NCI-H526 (cell line): ENCODE results near the gene KLHL33.

Experiments
- DNase-seq, 2 experiments: peaks; one replicate each; lab custom pipeline; 2025; lab: John Stamatoyannopoulos, UW

Gene KLHL33

GRCh38 chr14:20416223-20416622, 19.7 kb downstream of the KLHL33 start:
- DNase-seq: no peak

DNA sequence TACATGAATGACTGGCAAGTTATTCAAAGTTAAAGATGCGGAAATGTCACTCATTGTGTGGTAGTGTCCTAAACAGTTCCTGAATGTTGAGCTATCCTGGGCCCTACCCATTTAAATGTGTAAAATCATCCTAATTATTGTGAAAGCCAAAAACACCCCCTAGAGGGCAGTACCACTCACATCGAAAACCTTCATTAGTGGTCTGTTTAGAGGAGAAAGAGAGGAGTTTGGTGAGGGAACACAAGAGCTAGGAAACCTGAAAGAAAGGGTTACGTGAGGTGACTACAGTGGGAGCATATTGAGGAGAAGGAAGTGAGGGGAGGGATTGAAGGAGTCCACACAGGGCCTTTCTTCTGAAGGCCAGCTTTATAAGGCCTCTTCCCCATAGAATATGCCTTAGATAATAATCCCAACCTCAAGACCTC, 20.2 kb downstream of the KLHL33 start:
- DNase-seq: peak; percentile 27 to 57

GRCh38 chr14:20413744-20414082, 22.3 kb downstream of the KLHL33 start:
- DNase-seq: peak in 1 of 2 experiments; percentile 28

GRCh38 chr14:20412876-20413743, 22.9 kb downstream of the KLHL33 start, which contains the start of gene TEP1:
Gene TEP1 (minus strand): TSS chr14:20413501. CDS start chr14:20408439, 5,062 bp downstream.
- DNase-seq: peak; percentile 62 to 91

GRCh38 chr14:20412411-20412810, 23.6 kb downstream of the KLHL33 start:
- DNase-seq: peak in 1 of 2 experiments; percentile 29

DNA sequence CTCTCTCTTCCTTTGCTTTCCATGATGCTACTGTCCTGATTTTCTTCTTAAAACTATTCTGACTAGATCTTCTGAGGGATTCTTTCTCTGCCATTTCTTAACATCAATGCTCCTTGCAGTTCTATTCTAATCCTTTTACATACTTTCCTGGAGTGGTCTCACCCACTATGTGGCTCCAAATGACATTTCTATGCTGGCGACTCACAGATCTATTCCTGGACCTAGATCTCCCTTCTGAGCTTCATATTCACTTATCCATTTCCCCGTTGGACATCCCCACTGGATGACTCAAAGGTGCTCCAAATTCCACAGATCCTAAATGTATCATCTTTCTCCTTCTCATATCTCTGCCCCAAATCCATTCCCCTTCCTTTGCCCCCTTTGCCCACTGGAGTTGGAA, 26.7 kb downstream of the KLHL33 start:
- no peak for DNase-seq

- no peak for DNase-seq
Measured at GRCh38 chr14:20403521-20403920, 32.4 kb downstream of the KLHL33 start.

- no peak for DNase-seq
Measured at GRCh38 chr14:20400965-20401593, 34.9 kb downstream of the KLHL33 start.

- no peak for DNase-seq
Measured at GRCh38 chr14:20400589-20400964, 35.4 kb downstream of the KLHL33 start.

DNA sequence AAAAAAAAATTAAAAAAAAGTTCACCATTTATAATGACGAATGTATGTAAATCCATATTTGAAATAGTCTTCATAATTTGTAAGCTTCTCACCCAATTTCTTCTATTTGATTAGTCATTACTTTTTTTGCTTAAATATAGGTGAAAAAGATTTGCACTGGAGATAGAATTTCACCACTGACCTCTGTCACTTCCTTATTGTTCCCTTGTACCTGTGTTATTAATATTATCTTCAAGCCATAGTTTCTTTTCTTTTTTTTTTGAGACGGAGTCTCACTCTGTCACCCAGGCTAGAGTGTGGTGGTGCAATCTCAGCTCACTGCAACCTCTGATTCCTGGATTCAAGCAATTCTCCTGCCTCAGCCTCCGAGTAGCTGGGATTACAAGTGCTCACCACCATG, 38.5 kb downstream of the KLHL33 start:
- DNase-seq: no peak

DNA sequence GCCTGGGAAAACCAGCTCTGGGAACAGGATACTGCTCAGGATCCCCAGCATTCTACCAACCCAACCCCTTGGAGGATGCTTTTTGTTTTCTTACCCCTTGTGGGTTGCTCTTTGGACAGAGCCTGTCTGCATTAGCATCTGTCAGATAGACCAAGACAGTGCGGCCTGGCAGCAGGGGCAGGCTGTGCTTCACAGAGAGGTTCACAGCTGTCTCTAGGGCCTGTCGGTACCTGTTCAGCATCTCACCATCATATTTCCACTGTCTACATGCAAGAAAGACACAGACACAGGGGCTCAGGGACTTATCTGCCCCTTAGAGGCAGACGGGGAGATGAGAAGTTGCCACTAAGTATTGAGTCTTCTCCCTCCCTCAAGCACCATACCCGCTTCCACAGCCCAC, 44.5 kb downstream of the KLHL33 start:
- no peak for DNase-seq

- no peak for DNase-seq
Measured at GRCh38 chr14:20388159-20388558, 47.8 kb downstream of the KLHL33 start.

GRCh38 chr14:20387576-20387975, 48.4 kb downstream of the KLHL33 start:
- no peak for DNase-seq

DNA sequence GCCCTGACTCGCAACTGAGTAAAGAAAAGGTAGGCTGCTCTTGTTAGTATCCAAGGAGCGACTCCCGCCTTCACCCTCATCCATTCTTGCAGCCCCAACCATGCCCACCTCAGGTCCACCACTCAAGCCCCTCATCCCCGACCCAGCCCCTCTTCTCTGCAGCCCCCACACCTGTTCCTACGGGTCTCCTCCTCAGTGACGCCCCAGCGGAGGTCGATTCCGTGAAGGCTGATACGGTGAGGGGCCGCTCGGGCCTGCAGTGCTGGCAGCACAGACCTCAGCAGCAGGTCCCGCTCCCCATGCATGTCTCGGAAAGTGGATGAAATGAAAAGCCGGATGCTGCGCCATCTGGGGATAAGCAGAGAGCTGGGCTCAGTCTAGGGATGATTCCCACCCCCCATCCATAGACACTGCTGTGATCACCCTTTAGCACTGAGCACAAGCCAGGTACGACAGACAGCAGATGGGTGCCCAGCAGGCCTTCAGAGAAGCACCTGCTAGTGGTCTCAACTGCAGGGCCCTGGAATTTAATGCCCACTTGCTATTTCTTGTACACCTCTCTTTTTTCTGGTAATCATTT, 49.6 kb downstream of the KLHL33 start:
- DNase-seq: no peak

- no peak for DNase-seq
Measured at GRCh38 chr14:20384886-20385285, 51.1 kb downstream of the KLHL33 start.

DNA sequence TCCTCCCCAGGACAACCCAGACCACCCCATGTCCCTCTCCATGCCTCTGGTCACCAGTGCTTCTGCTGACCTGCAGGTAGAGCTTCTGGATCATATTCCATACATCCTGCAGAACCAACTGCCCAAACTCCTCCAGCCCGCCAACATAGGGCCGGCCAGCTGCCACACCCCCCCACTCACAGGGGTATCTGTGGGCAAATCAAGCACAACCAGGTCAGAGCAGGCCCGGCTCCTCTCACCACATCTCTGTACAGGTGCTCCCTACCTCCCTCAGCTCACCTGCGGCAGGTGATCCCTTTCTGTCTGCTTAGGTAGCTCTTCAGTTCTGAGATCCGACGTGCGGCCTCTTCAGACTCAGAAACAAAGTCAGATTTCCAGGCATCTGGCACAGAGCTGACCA, 51.6 kb downstream of the KLHL33 start:
- DNase-seq: no peak

DNA sequence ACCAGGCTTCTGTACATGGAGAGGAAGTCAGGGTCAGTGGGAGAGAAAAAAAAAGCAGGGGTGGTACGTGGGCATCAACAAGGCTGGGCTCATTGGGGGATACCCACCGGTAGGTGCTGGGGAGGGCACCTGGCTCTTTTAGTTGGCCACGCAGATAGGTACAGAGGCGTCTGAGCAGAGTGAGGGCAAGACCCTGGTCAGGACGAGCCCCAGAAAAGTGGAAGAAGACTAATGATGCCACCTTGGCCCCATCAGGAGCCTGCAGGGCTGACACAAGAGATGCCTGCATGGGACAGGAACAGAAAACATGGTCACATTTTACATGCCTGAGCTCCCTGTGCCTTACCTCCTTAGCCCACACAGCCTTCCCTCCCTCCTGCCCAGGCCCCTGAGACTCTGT, 52.3 kb downstream of the KLHL33 start:
- DNase-seq: no peak

- DNase-seq: no peak
Measured at GRCh38 chr14:20383032-20383431, 52.9 kb downstream of the KLHL33 start.

DNA sequence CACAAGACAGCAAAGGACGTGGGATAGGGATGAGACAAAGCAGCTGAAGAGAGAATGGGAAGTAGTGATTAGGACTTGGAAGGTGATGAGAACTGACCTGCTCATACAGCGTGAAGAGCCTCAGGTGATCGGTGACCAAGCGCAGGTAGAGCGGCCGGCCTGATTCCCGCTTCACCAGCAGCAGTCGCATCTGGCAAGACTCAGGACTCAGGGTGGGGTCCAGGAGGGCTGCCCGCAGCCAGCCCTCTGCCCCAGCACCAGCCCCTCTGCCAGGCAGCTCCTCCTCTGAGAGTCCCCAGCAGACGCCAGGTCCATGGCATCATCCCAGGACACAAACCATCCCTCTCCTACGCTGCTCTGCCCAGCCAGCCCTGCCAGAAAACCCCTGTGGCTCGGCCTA, 53.4 kb downstream of the KLHL33 start:
- no peak for DNase-seq

GRCh38 chr14:20381341-20381740, 54.6 kb downstream of the KLHL33 start:
- DNase-seq: no peak

- DNase-seq: no peak
Measured at GRCh38 chr14:20380681-20381080, 55.3 kb downstream of the KLHL33 start.

GRCh38 chr14:20379743-20380142, 56.2 kb downstream of the KLHL33 start:
- no peak for DNase-seq

DNA sequence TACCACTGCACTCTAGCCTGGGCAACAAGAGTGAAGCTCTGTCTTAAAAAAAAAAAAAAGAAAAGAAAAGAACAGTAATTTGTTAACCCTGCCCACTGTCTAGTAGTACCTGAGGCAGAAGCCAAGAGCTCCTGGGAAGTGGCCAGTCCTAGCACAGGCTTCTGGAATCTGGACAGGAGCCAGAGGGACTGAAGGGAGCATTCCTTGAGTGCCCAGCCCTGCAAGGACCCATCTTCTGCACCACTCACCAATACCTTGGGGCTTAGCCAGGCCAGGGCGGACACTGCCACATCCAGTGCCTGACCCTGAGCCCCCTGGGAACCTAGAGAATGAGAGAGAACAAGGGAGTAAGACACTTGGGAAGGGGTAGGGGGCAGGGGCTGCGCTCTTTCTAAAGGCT, 58.8 kb downstream of the KLHL33 start:
- DNase-seq: no peak
